HepG2 (cell line): ENCODE measurements around the gene CGNL1. TPM values are rescaled to one million over a fixed set of nuclear protein-coding genes. Genes with fewer than 3 reads are reported as not detected.

ENCODE experiments used
- ATAC-seq: fragments of 200-7000 bp; cut with Tn5 transposase; 3 replicates; pipeline ENCODE4 v1.9.1; 2020; ENCODE audit warnings: mild to moderate bottlenecking, moderate library complexity
- BruUV-seq: library from RNA; stranded (reverse); fragments of 400-500 nt; replicated peaks from 2 replicates; lab custom pipeline; 2021; lab: Mats Ljungman, UMichigan
- CTCF ChIA-PET: fragments of 300-600 bp; formaldehyde crosslinking; extraction: SDS; loops from one replicate; lab custom pipeline; 2021; ENCODE audit warnings: low total read pairs, inconsistent platforms, low intra/inter-chr PET ratio; lab: Yijun Ruan, JAX
- POLR2A ChIA-PET: fragments of 350-600 bp; sonication (Branson Sonifier 250); formaldehyde crosslinking; loops from one replicate; lab custom pipeline; 2020; ENCODE audit warnings: antibody characterized with exemption, inconsistent platforms; lab: Yijun Ruan, JAX
- DNase-seq: peaks from one replicate; pipeline ENCODE4 v3.0.0-alpha.2; 2015; ENCODE audit warnings: low spot score
- FAIRE-seq: peaks from 3 replicates; lab custom pipeline; 2011; peaks lifted over from hg19 to GRCh38; lab: Jason Lieb, UNC
- H2AFZ ChIP-seq: one replicate; pipeline ENCODE4 v1.6.1; 2011; ENCODE audit warnings: low read length, inconsistent platforms
- H3K27ac ChIP-seq: fragments of 300-600 bp; 3 replicates; pipeline ENCODE4 v1.8.0; 2011; ENCODE audit warnings: mixed run types, mild to moderate bottlenecking, mixed read lengths, low read length, inconsistent platforms; ENCODE audit not compliant: insufficient read depth; ENCODE audit errors: extremely low read length
- H3K27me3 ChIP-seq, 2 experiments: fragments of 200-600 bp in 1 of 2; 2 replicates in 1 of 2; 3 replicates in 1 of 2; pipeline versions ENCODE4 v1.6.0 to v1.8.0; 2011; ENCODE audit warnings: low read length in 2 of 2, mild to moderate bottlenecking in 2 of 2, moderate library complexity in 2 of 2, inconsistent platforms in 1 of 2; ENCODE audit not compliant: insufficient read depth in 2 of 2, control insufficient read depth in 1 of 2
- H3K36me3 ChIP-seq, 2 experiments: fragments of 200-600 bp in 1 of 2; replicated peaks in 1 of 2; 2 replicates in 1 of 2; 3 replicates in 1 of 2; pipeline versions ENCODE4 v1.5.1 to v1.8.0; 2011; ENCODE audit warnings: low read length in 2 of 2, inconsistent platforms in 1 of 2; ENCODE audit not compliant: insufficient read depth in 2 of 2, control insufficient read depth in 1 of 2
- H3K4me1 ChIP-seq: 2 replicates; pipeline ENCODE4 v1.5.1; 2012; ENCODE audit warnings: low read length, inconsistent platforms; ENCODE audit not compliant: insufficient read depth
- H3K4me2 ChIP-seq: 2 replicates; pipeline ENCODE4 v1.6.0; 2011; ENCODE audit warnings: low read depth, low read length, inconsistent platforms
- H3K4me3 ChIP-seq, 3 experiments: fragments of 200-600 bp in 1 of 3; sonication (generic), shearing (Covaris generic) in 1 of 3; replicated peaks in 1 of 3; 2 replicates each; pipeline ENCODE4 v1.5.1; 2011 to 2016; ENCODE audit warnings: low read length in 3 of 3, inconsistent platforms in 2 of 3, low read depth in 2 of 3, mild to moderate bottlenecking in 2 of 3, control low read depth in 1 of 3, mixed read lengths in 1 of 3; ENCODE audit not compliant: insufficient read depth in 1 of 3
- H3K79me2 ChIP-seq: one replicate; pipeline ENCODE4 v1.6.1; 2011; ENCODE audit warnings: low read length, inconsistent platforms; ENCODE audit not compliant: insufficient read depth
- H3K9ac ChIP-seq: 2 replicates; pipeline ENCODE4 v1.6.0; 2011; ENCODE audit warnings: mild to moderate bottlenecking, low read depth, low read length, inconsistent platforms; ENCODE audit not compliant: insufficient read depth
- H3K9me3 ChIP-seq: 2 replicates; pipeline ENCODE4 v1.5.1; 2012; ENCODE audit warnings: mild to moderate bottlenecking, low read length
- H4K20me1 ChIP-seq: 2 replicates; pipeline ENCODE4 v1.6.0; 2011; ENCODE audit warnings: inconsistent platforms, mild to moderate bottlenecking, low read length, moderate library complexity; ENCODE audit not compliant: insufficient read depth
- ARID3A ChIP-seq: IDR thresholded peaks from 2 replicates; pipeline ENCODE4 v1.6.1; 2012; ENCODE audit warnings: low read depth, low read length, improper control_type of control experiment
- ETS1 ChIP-seq: sonication (generic); formaldehyde crosslinking; IDR thresholded peaks from 2 replicates; pipeline ENCODE4 v1.4.0; 2020; ENCODE audit warnings: missing genetic modification reagents
- HHEX ChIP-seq: IDR thresholded peaks from 2 replicates; pipeline ENCODE4 v1.6.1; 2016; ENCODE audit warnings: control low read depth
- RARA ChIP-seq: IDR thresholded peaks from 2 replicates; pipeline ENCODE4 v1.6.1; 2016; ENCODE audit warnings: missing genetic modification reagents, missing compliant biosample characterization
- RBM22 ChIP-seq: fragments of 200-400 bp; formaldehyde crosslinking; optimal IDR thresholded peaks from 2 replicates; pipeline ENCODE3; 2017; ENCODE audit warnings: mild to moderate bottlenecking, low read length, moderate library complexity
- STAG1 ChIP-seq: sonication (generic); formaldehyde crosslinking; IDR thresholded peaks from 2 replicates; pipeline ENCODE4 v1.4.0; 2020; ENCODE audit warnings: missing genetic modification reagents
- TEAD3 ChIP-seq: optimal IDR thresholded peaks from 2 replicates; pipeline ENCODE3; 2016; ENCODE audit warnings: borderline replicate concordance
- ZNF614 ChIP-seq: IDR thresholded peaks from 2 replicates; pipeline ENCODE4 v1.6.1; 2018; ENCODE audit warnings: missing biosample characterization, missing genetic modification reagents, inconsistent platforms, borderline replicate concordance
- ZNF615 ChIP-seq: sonication (generic); formaldehyde crosslinking; IDR thresholded peaks from 2 replicates; pipeline ENCODE4 v1.5.0; 2020; ENCODE audit warnings: mild to moderate bottlenecking, missing genetic modification reagents, borderline replicate concordance
- WGBS: methylation state at CpG from one replicate; pipeline ENCODE4 v1.1.6; 2017; ENCODE audit warnings: low lambda C conversion rate; 5-methylcytosine and 5-hydroxymethylcytosine counted together
- in situ Hi-C: cut with HindIII; loops from 2 replicates; pipeline ENCODE4 v1.10.0; 2017; ENCODE audit warnings: low pct_unique_long_range_greater_than_20kb; ENCODE audit not compliant: extremely low pct_ligation_motif_present
- intact Hi-C: fragments of 100-400 bp; cut with micrococcal nuclease; formaldehyde crosslinking; loops from one replicate; pipeline ENCODE4 v1.10.0; 2022; ENCODE audit not compliant: unreplicated experiment
- polyA plus RNA-seq, 8 experiments: library from polyadenylated mRNA; depleted of rRNA in 3 of 8; stranded (reverse) in 7 of 8; unstranded in 1 of 8; fragments of >200 nt; fragmentation: Illumina TruSeq in 4 of 8; extraction: Trizol in 4 of 8; gene quantifications; 2 replicates each; pipeline versions ENCODE4 v1.2.1 to v1.2.3, GENCODE V29; 2011 to 2016; ENCODE audit warnings: low read depth in 4 of 8, missing spikeins in 1 of 8, mixed read lengths in 1 of 8; ENCODE audit not compliant: insufficient read depth in 1 of 8
- total RNA-seq, 5 experiments: library from RNA; depleted of rRNA; stranded (reverse); fragments of >200 nt; fragmentation: Illumina TruSeq; extraction: Trizol; gene quantifications; 2 replicates each; pipeline ENCODE4 v1.2.3, GENCODE V29; 2016; ENCODE audit warnings: low read depth in 1 of 5

CGNL1 gene
- total and polyA plus RNA-seq, 2 of the 13 experiments (the other 11 are each of a cell fraction or from before 2014, with no cell fraction given): 5.6 to 15.6 TPM

- H3K4me2 ChIP-seq: no peak overlapping the region; the same call in 1 of the 2 replicates
- DNase-seq (peak; percentile 52), ATAC-seq (no peak), FAIRE-seq (no peak)
- no peak overlapping the region for H2AFZ ChIP-seq
- no peaks in the 10 kb centered on the region for H3K27me3 ChIP-seq
- in situ Hi-C loops (no loop called here), intact Hi-C loops (no loop called here)
- BruUV-seq: no TSS peak
- H3K36me3 ChIP-seq: peaks cover 4 to 6% of the 10 kb centered on the region in 2 experiments; a peak in 4 of 5 replicates
- ChIA-PET CTCF (no interaction called here), POLR2A (no interaction called here)
- H4K20me1 ChIP-seq: no peaks in the 10 kb centered on the region
- no peak overlapping the region for H3K27ac ChIP-seq
- WGBS: 64% methylated on average over 16 of the region's 16 CpGs
- peak; percentile 45 for TF ChIP-seq TEAD3 (CRISPR knock-in tag)
- TF ChIP-seq ARID3A: no peak
- TF ChIP-seq HHEX (CRISPR knock-in tag): no peak
- no peak for TF ChIP-seq STAG1
- TF ChIP-seq ZNF614: no peak
- TF ChIP-seq ETS1 (CRISPR knock-in tag): no peak
- no peak for TF ChIP-seq RARA (CRISPR knock-in tag)
- TF ChIP-seq ZNF615 (CRISPR knock-in tag): no peak
- peak; percentile 25 for TF ChIP-seq RBM22
- no peaks in the 10 kb centered on the region for H3K79me2 ChIP-seq
- H3K9ac ChIP-seq: no peak overlapping the region
- no peak overlapping the region for H3K4me3 ChIP-seq
- peaks cover 23% of the 10 kb centered on the region for H3K4me1 ChIP-seq
- no peaks in the 10 kb centered on the region for H3K9me3 ChIP-seq
Measured at GRCh38 chr15:57551715-57552677, 175.7 kb downstream of the CGNL1 start.
